Gastroesophageal sphincter (tissue), 4 donors: Measurements from ENCODE around the gene FAR2. TPM values are rescaled to one million over a fixed set of nuclear protein-coding genes. Genes with fewer than 3 reads are reported as not detected.

Source experiments
- ATAC-seq: fragments of 150-250 bp; one replicate; pipeline ENCODE4 v1.9.1; 2016; ENCODE audit warnings: mild to moderate bottlenecking, moderate library complexity
- H3K27ac ChIP-seq, 4 donors: fragments of 200-600 bp; sonication (generic) in 3 of 4; 1 replicate in 3 of 4; 2 replicates in 1 of 4; pipeline ENCODE4 v1.5.1; 2016 to 2019
- H3K27me3 ChIP-seq: fragments of 200-600 bp; sonication (generic); one replicate; pipeline ENCODE4 v1.5.1; 2019
- H3K36me3 ChIP-seq, 2 donors: fragments of 200-600 bp; sonication (generic); one replicate each; pipeline ENCODE4 v1.5.1; 2019; ENCODE audit warnings: control low read depth in 1 of 2
- H3K4me1 ChIP-seq, 3 donors: fragments of 200-600 bp; sonication (generic); 1 replicate in 2 of 3; 2 replicates in 1 of 3; pipeline ENCODE4 v1.5.1; 2016 to 2019; ENCODE audit warnings: control low read depth in 2 of 3
- H3K4me3 ChIP-seq, 2 donors: fragments of 200-600 bp; sonication (generic); one replicate each; pipeline ENCODE4 v1.5.1; 2019; ENCODE audit warnings: mild to moderate bottlenecking in 1 of 2, moderate library complexity in 1 of 2
- H3K9me3 ChIP-seq, 3 donors: fragments of 200-600 bp; sonication (generic); one replicate each; pipeline ENCODE4 v1.5.1; 2017 to 2019; ENCODE audit warnings: control low read depth in 2 of 3
- EP300 ChIP-seq: sonication (generic); formaldehyde crosslinking; IDR thresholded peaks from one replicate; pipeline ENCODE4 v1.6.1; 2017; ENCODE audit warnings: antibody characterized with exemption, mild to moderate bottlenecking
- POLR2A ChIP-seq, 2 donors: fragments of 450-650 bp; IDR thresholded peaks; one replicate each; pipeline ENCODE4 v1.6.1; 2017; ENCODE audit warnings: antibody characterized with exemption in 2 of 2, mild to moderate bottlenecking in 2 of 2, moderate library complexity in 1 of 2
- POLR2AphosphoS5 ChIP-seq: sonication (generic); formaldehyde crosslinking; IDR thresholded peaks from one replicate; pipeline ENCODE4 v1.6.1; 2017; ENCODE audit warnings: antibody characterized with exemption
- WGBS, 2 donors: methylation state at CpG; one replicate each; pipeline ENCODE4 v1.1.5; 2018; ENCODE audit warnings: low coverage in 1 of 2; 5-methylcytosine and 5-hydroxymethylcytosine counted together
- total RNA-seq, 4 donors: library from RNA; depleted of rRNA; stranded (reverse); fragments of >200 nt; gene quantifications; one replicate each; pipeline ENCODE4 v1.1.0, GENCODE V29; 2016
- TF ChIP-seq, protein P1 (sequence below), 4 experiments: fragments of 200-600 bp in 2 of 4; fragments of 450-650 bp in 2 of 4; sonication (generic) in 1 of 4; IDR thresholded peaks; one replicate each; pipeline ENCODE4 v1.5.1; 2017 to 2019; ENCODE audit warnings: antibody characterized with exemption in 4 of 4, mild to moderate bottlenecking in 2 of 4, moderate library complexity in 2 of 4

FAR2 gene
- total RNA-seq, 4 donors from 2014 or later: 8.8 to 15.8 (median 11.9) TPM

DNA sequence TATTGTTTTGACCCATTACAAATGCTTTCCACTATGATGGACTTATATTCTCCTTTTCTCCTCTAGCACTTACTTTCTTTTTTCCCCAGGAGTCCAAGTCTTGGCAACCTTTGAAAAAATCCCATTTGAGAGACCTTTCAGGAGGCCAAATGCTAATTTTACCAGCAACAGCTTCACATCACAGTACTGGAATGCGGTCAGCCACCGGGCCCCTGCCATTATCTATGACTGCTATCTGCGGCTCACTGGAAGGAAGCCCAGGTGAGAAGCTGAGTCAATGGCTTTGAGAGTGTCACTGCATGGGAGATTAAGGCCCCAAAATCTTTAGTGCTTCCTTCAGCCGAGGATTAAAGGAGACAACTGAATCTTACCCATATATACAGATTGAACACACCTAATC, 167.7 kb downstream of the FAR2 start:
- no peaks in the 10 kb centered on the region for H3K27me3 ChIP-seq
- no peak for ATAC-seq
- TF ChIP-seq EP300: no peak
- TF ChIP-seq, protein P1, sequence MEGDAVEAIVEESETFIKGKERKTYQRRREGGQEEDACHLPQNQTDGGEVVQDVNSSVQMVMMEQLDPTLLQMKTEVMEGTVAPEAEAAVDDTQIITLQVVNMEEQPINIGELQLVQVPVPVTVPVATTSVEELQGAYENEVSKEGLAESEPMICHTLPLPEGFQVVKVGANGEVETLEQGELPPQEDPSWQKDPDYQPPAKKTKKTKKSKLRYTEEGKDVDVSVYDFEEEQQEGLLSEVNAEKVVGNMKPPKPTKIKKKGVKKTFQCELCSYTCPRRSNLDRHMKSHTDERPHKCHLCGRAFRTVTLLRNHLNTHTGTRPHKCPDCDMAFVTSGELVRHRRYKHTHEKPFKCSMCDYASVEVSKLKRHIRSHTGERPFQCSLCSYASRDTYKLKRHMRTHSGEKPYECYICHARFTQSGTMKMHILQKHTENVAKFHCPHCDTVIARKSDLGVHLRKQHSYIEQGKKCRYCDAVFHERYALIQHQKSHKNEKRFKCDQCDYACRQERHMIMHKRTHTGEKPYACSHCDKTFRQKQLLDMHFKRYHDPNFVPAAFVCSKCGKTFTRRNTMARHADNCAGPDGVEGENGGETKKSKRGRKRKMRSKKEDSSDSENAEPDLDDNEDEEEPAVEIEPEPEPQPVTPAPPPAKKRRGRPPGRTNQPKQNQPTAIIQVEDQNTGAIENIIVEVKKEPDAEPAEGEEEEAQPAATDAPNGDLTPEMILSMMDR (IDR thresholded peaks at IDR 0.05): no peak
- no peak for TF ChIP-seq POLR2A (IDR thresholded peaks at IDR 0.05)
- TF ChIP-seq POLR2AphosphoS5: peak; percentile 16
- WGBS, 2 donors: 0 to 25% methylated on average over 1 to 4 of the region's 4 CpGs
- H3K9me3 ChIP-seq: no peaks in the 10 kb centered on the region
- H3K27ac ChIP-seq: no peak overlapping the region
- H3K4me3 ChIP-seq: no peak overlapping the region
- peaks cover 0 to 21% of the 10 kb centered on the region in 2 donors for H3K36me3 ChIP-seq
- peaks cover 0 to 17% (median 4%) of the 10 kb centered on the region in 3 donors for H3K4me1 ChIP-seq

DNA sequence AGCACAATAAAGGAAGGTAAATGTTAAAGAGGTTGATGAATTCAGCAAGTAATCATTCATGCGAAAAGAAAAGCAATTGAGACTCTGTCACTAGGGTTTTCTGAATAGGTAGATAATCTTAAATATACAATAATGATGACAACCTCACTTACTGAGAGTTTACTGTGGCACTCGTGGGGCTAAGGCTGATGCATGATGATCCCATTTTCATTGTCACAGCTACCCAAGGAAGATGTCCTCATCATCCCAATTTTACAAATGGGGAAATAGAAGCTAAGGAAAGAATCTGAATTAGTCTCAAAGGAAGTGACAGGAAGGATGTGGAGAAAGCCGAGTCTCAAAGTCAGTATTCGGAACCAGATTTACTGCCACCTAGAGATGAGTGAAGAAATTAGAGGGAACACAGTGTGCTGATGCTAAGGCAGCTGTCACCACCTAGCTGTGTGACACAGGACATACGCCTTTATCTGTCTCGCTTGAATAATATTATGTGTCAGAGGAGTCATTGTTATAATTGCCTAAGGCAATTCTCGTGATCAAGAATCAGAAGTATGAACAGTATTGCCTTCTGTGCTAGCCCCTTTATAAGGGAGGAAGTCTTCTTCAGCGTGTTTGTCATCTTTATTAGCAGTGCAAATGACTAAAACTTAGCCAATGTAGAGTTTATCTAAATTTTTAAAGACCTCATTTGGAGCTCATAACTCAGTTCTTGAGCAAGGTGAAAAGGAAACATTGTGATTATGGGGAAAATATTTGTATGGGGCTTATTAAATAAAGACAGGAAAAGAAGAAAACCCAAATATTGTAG, 168.7 kb downstream of the FAR2 start:
- Histone ChIP-seq H3K4me3 (no peak overlapping the region), H3K9me3 (no peaks in the 10 kb centered on the region), H3K36me3 (peaks cover 0 to 22% of the 10 kb centered on the region in 2 donors), H3K27me3 (no peaks in the 10 kb centered on the region), H3K4me1 (peaks cover 0 to 17% (median 4%) of the 10 kb centered on the region in 3 donors), H3K27ac (no peak overlapping the region)
- ATAC-seq: peak; percentile 77
- 32 to 35% methylated on average over 8 of the region's 8 CpGs for WGBS, 2 donors
- TF ChIP-seq, protein P1 (IDR thresholded peaks at IDR 0.05): peak; percentile 20 to 74 (median 66)
- TF ChIP-seq POLR2AphosphoS5: no peak

DNA sequence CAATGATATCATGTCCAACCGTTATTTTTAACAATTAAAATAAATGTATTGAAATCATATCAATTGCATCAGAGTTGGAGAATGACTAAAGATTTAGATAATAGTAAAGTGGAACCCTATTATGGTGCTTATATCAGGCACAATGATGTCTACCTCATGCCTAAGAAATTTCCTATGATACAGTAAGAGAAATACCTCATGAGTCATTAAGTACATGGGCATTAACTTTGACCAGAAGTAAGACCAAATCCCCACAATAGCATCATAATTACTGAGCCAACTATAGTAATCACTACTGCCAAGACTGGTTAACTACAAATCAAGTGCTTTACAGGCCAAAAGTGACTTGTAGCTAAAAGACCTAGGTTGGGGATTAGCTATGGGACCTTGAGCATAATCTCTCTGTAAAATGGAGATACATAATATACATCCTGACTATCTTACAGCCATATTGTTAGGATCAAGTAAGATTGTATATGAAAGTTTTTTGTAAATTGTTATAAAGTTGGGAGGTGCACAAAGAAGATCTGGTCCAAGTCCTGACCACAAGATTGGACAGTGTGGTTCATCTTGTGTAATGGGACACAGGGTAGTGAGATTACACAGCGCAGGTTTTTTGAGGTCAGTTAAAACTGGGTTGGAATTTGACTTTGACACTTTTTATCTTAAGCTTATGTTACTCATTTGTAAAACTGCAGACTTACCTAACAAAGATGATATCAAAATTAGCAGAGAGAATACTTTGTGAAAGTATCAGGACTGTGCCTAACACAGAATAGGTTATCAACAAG, 171.4 kb downstream of the FAR2 start:
- no peak for ATAC-seq
- no peaks in the 10 kb centered on the region for H3K9me3 ChIP-seq
- TF ChIP-seq POLR2AphosphoS5 (no peak), POLR2A (IDR thresholded peaks at IDR 0.05) (no peak), EP300 (no peak)
- TF ChIP-seq, protein P1 (IDR thresholded peaks at IDR 0.05): no peak
- H3K27me3 ChIP-seq: no peaks in the 10 kb centered on the region
- H3K36me3 ChIP-seq: peaks cover 0 to 31% of the 10 kb centered on the region in 2 donors
- peaks cover 0 to 17% (median 4%) of the 10 kb centered on the region in 3 donors for H3K4me1 ChIP-seq
- no peak overlapping the region for H3K27ac ChIP-seq
- 71 to 100% methylated on average over 2 of the region's 2 CpGs for WGBS, 2 donors
- H3K4me3 ChIP-seq: no peak overlapping the region

DNA sequence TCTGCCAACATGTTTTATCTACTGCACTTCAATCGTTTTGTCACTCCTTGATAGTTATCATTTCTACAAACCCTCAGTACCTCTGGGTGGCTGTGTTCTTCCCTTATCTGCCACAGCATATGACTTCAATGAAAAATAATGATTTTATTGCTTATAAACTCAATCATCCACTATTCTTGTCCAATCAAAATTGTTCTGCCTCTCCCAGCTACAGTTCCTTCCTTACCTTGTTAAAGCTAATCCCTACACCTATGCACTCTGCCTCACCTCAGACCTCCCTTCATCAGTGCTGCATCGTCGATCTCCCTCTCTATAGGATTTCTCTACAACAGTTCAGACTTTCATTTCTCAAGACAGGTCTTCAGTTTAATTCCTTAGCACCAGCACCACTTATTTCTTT, 173.1 kb downstream of the FAR2 start:
- ATAC-seq: no peak
- Histone ChIP-seq H3K27me3 (no peaks in the 10 kb centered on the region), H3K36me3 (peaks cover 0 to 31% of the 10 kb centered on the region in 2 donors), H3K4me1 (peaks cover 0 to 9% (median 0%) of the 10 kb centered on the region in 3 donors), H3K27ac (no peak overlapping the region), H3K4me3 (no peak overlapping the region), H3K9me3 (no peaks in the 10 kb centered on the region)
- WGBS, 2 donors: 94 to 100% methylated on average over 3 of the region's 3 CpGs
- TF ChIP-seq POLR2A (IDR thresholded peaks at IDR 0.05) (no peak), EP300 (no peak), POLR2AphosphoS5 (no peak)
- TF ChIP-seq, protein P1 (IDR thresholded peaks at IDR 0.05): no peak
